H1 (cell line): ENCODE data around the gene HNRNPH2. TPM values are rescaled to one million over a fixed set of nuclear protein-coding genes. Genes with fewer than 3 reads are reported as not detected.

ENCODE experiments used
- CTCF ChIA-PET: fragments of 300-600 bp; sonication (Branson Sonifier 250); formaldehyde crosslinking; loops from one replicate; lab custom pipeline; 2021; ENCODE audit not compliant: partially characterized antibody; lab: Charles Lee
- POLR2A ChIA-PET: fragments of 300-600 bp; sonication (Branson Sonifier 250); formaldehyde crosslinking; loops from one replicate; lab custom pipeline; 2021; ENCODE audit warnings: inconsistent platforms; ENCODE audit not compliant: partially characterized antibody; lab: Charles Lee
- DNase-seq, 2 experiments: peaks; one replicate each; pipeline versions ENCODE4 v3.0.0 to v3.0.0-alpha.2; 2010 to 2022; ENCODE audit warnings: low spot score in 2 of 2, low read depth in 1 of 2, mixed read lengths in 1 of 2
- FAIRE-seq: peaks from 2 replicates; lab custom pipeline; 2011; peaks lifted over from hg19 to GRCh38; lab: Jason Lieb, UNC
- H2AFZ ChIP-seq: 2 replicates; pipeline ENCODE4 v1.8.1; 2012; ENCODE audit warnings: low read length, inconsistent platforms
- H2AK5ac ChIP-seq: 2 replicates; pipeline ENCODE4 v1.6.1; 2013; ENCODE audit warnings: low read depth, low read length
- H2BK120ac ChIP-seq: replicated peaks from 2 replicates; pipeline ENCODE3; 2013; ENCODE audit warnings: low read depth, low read length, inconsistent platforms
- H2BK12ac ChIP-seq: 2 replicates; pipeline ENCODE4 v1.6.1; 2013; ENCODE audit warnings: low read depth, low read length
- H2BK15ac ChIP-seq: 2 replicates; pipeline ENCODE4 v1.6.1; 2013; ENCODE audit warnings: low read length
- H2BK20ac ChIP-seq: 2 replicates; pipeline ENCODE4 v1.6.1; 2013; ENCODE audit warnings: low read length
- H2BK5ac ChIP-seq: 2 replicates; pipeline ENCODE4 v1.6.1; 2013; ENCODE audit warnings: low read depth, low read length
- H3K14ac ChIP-seq: 2 replicates; pipeline ENCODE4 v1.6.1; 2013; ENCODE audit warnings: inconsistent platforms; ENCODE audit not compliant: insufficient read length
- H3K18ac ChIP-seq: 2 replicates; pipeline ENCODE4 v1.6.1; 2013; ENCODE audit warnings: low read length; ENCODE audit errors: extremely low read depth
- H3K23ac ChIP-seq: 2 replicates; pipeline ENCODE4 v1.6.1; 2013; ENCODE audit warnings: inconsistent platforms; ENCODE audit not compliant: insufficient read length
- H3K23me2 ChIP-seq: 2 replicates; pipeline ENCODE4 v1.6.1; 2013; ENCODE audit warnings: low read depth, low read length
- H3K27ac ChIP-seq: 2 replicates; pipeline ENCODE4 v1.6.1; 2011; ENCODE audit warnings: low read depth, low read length, inconsistent platforms
- H3K27me3 ChIP-seq, 4 experiments: replicated peaks in 1 of 4; 1 replicate in 1 of 4; 2 replicates in 3 of 4; pipeline versions ENCODE4 v1.6.1 to v1.8.1; 2011 to 2013; ENCODE audit warnings: low read length in 3 of 4, mild to moderate bottlenecking in 3 of 4, inconsistent platforms in 2 of 4, mixed read lengths in 2 of 4, moderate library complexity in 1 of 4; ENCODE audit not compliant: control insufficient read depth in 3 of 4, insufficient read depth in 3 of 4; ENCODE audit errors: extremely low read depth in 1 of 4
- H3K36me3 ChIP-seq, 4 experiments: 2 replicates each; pipeline versions ENCODE4 v1.6.1 to v1.8.1; 2011 to 2013; ENCODE audit warnings: mild to moderate bottlenecking in 4 of 4, low read length in 3 of 4, moderate library complexity in 2 of 4, control low read depth in 1 of 4, inconsistent platforms in 1 of 4; ENCODE audit not compliant: insufficient read depth in 4 of 4, control insufficient read depth in 2 of 4
- H3K4ac ChIP-seq: replicated peaks from 2 replicates; pipeline ENCODE3; 2013; ENCODE audit warnings: low read length, low read depth, mixed read lengths, inconsistent platforms; ENCODE audit not compliant: insufficient read length
- H3K4me1 ChIP-seq, 4 experiments: replicated peaks in 1 of 4; 1 replicate in 1 of 4; 2 replicates in 3 of 4; pipeline versions ENCODE4 v1.6.1 to v1.8.1; 2011 to 2013; ENCODE audit warnings: low read length in 3 of 4, inconsistent platforms in 2 of 4, mixed read lengths in 1 of 4; ENCODE audit not compliant: insufficient read depth in 4 of 4, control insufficient read depth in 3 of 4
- H3K4me2 ChIP-seq, 2 experiments: 2 replicates each; pipeline versions ENCODE4 v1.6.1 to v1.8.1; 2011 to 2013; ENCODE audit warnings: low read depth in 2 of 2, low read length in 2 of 2, control low read depth in 1 of 2, inconsistent platforms in 1 of 2, mild to moderate bottlenecking in 1 of 2; ENCODE audit not compliant: insufficient read depth in 1 of 2
- H3K4me3 ChIP-seq, 4 experiments: fragments of 200-600, 300-600 bp in 1 of 4; sonication (generic), shearing (Covaris generic), sonication (Bioruptor Twin) in 1 of 4; 2 replicates each; pipeline versions ENCODE4 v1.5.1 to v1.8.1; 2011 to 2016; ENCODE audit warnings: low read length in 4 of 4, low read depth in 3 of 4, control low read depth in 2 of 4, inconsistent platforms in 2 of 4, mild to moderate bottlenecking in 2 of 4, mixed read lengths in 1 of 4, moderate library complexity in 1 of 4; ENCODE audit not compliant: insufficient read depth in 2 of 4; ENCODE audit errors: extremely low read depth in 1 of 4
- H3K56ac ChIP-seq: replicated peaks from 2 replicates; pipeline ENCODE3; 2013; ENCODE audit warnings: low read depth, mild to moderate bottlenecking, mixed read lengths, low read length, inconsistent platforms; ENCODE audit not compliant: insufficient read length
- H3K79me1 ChIP-seq: 2 replicates; pipeline ENCODE4 v1.6.1; 2013; ENCODE audit warnings: low read depth, low read length, control low read depth
- H3K79me2 ChIP-seq, 2 experiments: 2 replicates each; pipeline versions ENCODE4 v1.6.1 to v1.8.1; 2012 to 2013; ENCODE audit warnings: low read length in 2 of 2, mild to moderate bottlenecking in 2 of 2, inconsistent platforms in 1 of 2; ENCODE audit not compliant: insufficient read depth in 2 of 2, control insufficient read depth in 1 of 2
- H3K9ac ChIP-seq, 4 experiments: replicated peaks in 1 of 4; 1 replicate in 1 of 4; 2 replicates in 3 of 4; pipeline versions ENCODE4 v1.6.1 to v1.8.1; 2011 to 2013; ENCODE audit warnings: low read depth in 3 of 4, low read length in 3 of 4, control low read depth in 2 of 4, mild to moderate bottlenecking in 2 of 4, moderate library complexity in 2 of 4, inconsistent platforms in 1 of 4; ENCODE audit errors: extremely low read depth in 1 of 4
- H3K9me3 ChIP-seq, 2 experiments: 2 replicates each; pipeline versions ENCODE4 v1.6.1 to v1.8.1; 2012 to 2013; ENCODE audit warnings: mild to moderate bottlenecking in 2 of 2, moderate library complexity in 2 of 2, control low read depth in 1 of 2, inconsistent platforms in 1 of 2, low read depth in 1 of 2, low read length in 1 of 2, mixed read lengths in 1 of 2; ENCODE audit not compliant: insufficient read depth in 2 of 2
- H4K20me1 ChIP-seq, 2 experiments: replicated peaks in 1 of 2; 2 replicates each; pipeline versions ENCODE3 to v1.8.1; 2011 to 2013; ENCODE audit warnings: inconsistent platforms in 2 of 2, low read length in 2 of 2, mild to moderate bottlenecking in 1 of 2; ENCODE audit not compliant: insufficient read depth in 2 of 2, control insufficient read depth in 1 of 2
- H4K5ac ChIP-seq: 2 replicates; pipeline ENCODE4 v1.6.1; 2013; ENCODE audit warnings: low read length, low read depth, mixed read lengths, inconsistent platforms; ENCODE audit not compliant: insufficient read length
- H4K8ac ChIP-seq: 2 replicates; pipeline ENCODE4 v1.8.0; 2013; ENCODE audit warnings: mild to moderate bottlenecking, moderate library complexity, low read length, inconsistent platforms; ENCODE audit not compliant: insufficient read depth; ENCODE audit errors: extremely low read depth
- H4K91ac ChIP-seq: replicated peaks from 2 replicates; pipeline ENCODE3; 2013; ENCODE audit warnings: low read length, mixed read lengths, inconsistent platforms; ENCODE audit not compliant: insufficient read length
- ASH2L ChIP-seq: fragments of 200-600, 300-600 bp; sonication (generic); IDR thresholded peaks from one replicate; pipeline ENCODE4 v1.7.1; 2017; ENCODE audit warnings: low read length
- BCL11A ChIP-seq, 2 experiments: IDR thresholded peaks; one replicate each; pipeline ENCODE4 v1.6.1; 2011; ENCODE audit warnings: low read depth in 2 of 2, low read length in 2 of 2, mild to moderate bottlenecking in 2 of 2
- CBX8 ChIP-seq: fragments of 300-800, 300-1000 bp; sonication (generic); IDR thresholded peaks from 2 replicates; pipeline ENCODE4 v1.7.1; 2016; ENCODE audit warnings: low read depth, low read length, borderline replicate concordance
- JUN ChIP-seq: IDR thresholded peaks from 2 replicates; pipeline ENCODE4 v1.6.1; 2011; ENCODE audit warnings: low read depth, mild to moderate bottlenecking, improper control_type of control experiment, low read length
- KDM4A ChIP-seq: IDR thresholded peaks from one replicate; pipeline ENCODE4 v1.7.1; 2012; ENCODE audit warnings: low read depth, mild to moderate bottlenecking, moderate library complexity, low read length, inconsistent platforms; ENCODE audit not compliant: severe bottlenecking
- NANOG ChIP-seq: IDR thresholded peaks from 2 replicates; pipeline ENCODE4 v1.6.1; 2011; ENCODE audit warnings: low read length, low read depth, mild to moderate bottlenecking, inconsistent platforms; ENCODE audit not compliant: insufficient read depth, poor library complexity, severe bottlenecking
- POU5F1 ChIP-seq: IDR thresholded peaks from 2 replicates; pipeline ENCODE4 v1.6.1; 2011; ENCODE audit warnings: low read depth, mild to moderate bottlenecking, low read length, moderate library complexity
- RAD21 ChIP-seq, 2 experiments: IDR thresholded peaks in 1 of 2; conservative IDR thresholded peaks in 1 of 2; 2 replicates each; pipeline ENCODE4 v1.6.1; 2011; ENCODE audit warnings: low read depth in 2 of 2, low read length in 2 of 2, improper control_type of control experiment in 1 of 2, inconsistent platforms in 1 of 2, mild to moderate bottlenecking in 1 of 2, moderate library complexity in 1 of 2
- RFX5 ChIP-seq: IDR thresholded peaks from 2 replicates; pipeline ENCODE4 v1.6.1; 2011; ENCODE audit warnings: low read depth, low read length, improper control_type of control experiment, borderline replicate concordance
- SP2 ChIP-seq: IDR thresholded peaks from 2 replicates; pipeline ENCODE4 v1.6.1; 2012; ENCODE audit warnings: mild to moderate bottlenecking, low read length, inconsistent platforms
- TEAD4 ChIP-seq: IDR thresholded peaks from 2 replicates; pipeline ENCODE4 v1.6.1; 2012; ENCODE audit warnings: low read depth, low read length, inconsistent platforms, mixed read lengths
- ZNF274 ChIP-seq: IDR thresholded peaks from 2 replicates; pipeline ENCODE4 v1.7.0; 2012; ENCODE audit warnings: low read length, borderline replicate concordance; ENCODE audit errors: extremely low read depth
- WGBS, 2 experiments: shearing (Covaris generic) in 1 of 2; methylation state at CpG; one replicate each; pipeline versions ENCODE4 v1.1.6 to v1.1.7; 2013 to 2015; ENCODE audit warnings: low lambda C conversion rate in 2 of 2, mixed read lengths in 2 of 2, inconsistent platforms in 1 of 2, low coverage in 1 of 2, missing lambda C conversion rate in 1 of 2; ENCODE audit not compliant: insufficient replicate concordance in 2 of 2, insufficient coverage in 1 of 2, insufficient read length in 1 of 2; ENCODE audit errors: extremely low coverage in 1 of 2, missing lambda C conversion rate in 1 of 2; 5-methylcytosine and 5-hydroxymethylcytosine counted together
- polyA plus RNA-seq, 7 experiments: library from polyadenylated mRNA; depleted of rRNA in 3 of 7; stranded (reverse) in 5 of 7; unstranded in 2 of 7; fragments of >200 nt in 5 of 7; fragments of 200-250 nt in 2 of 7; gene quantifications; 1 replicate in 5 of 7; 2 replicates in 1 of 7; 4 replicates in 1 of 7; pipeline versions ENCODE4 v1.2.1 to v1.2.3, GENCODE V29; 2011 to 2013; ENCODE audit warnings: missing spikeins in 2 of 7, mixed read lengths in 2 of 7
- total RNA-seq: library from RNA; stranded (reverse); fragmentation: NEBNext Ultra II Directional; extraction: Animal tissue kit (Norgen Biotek cat#: 25700); gene quantifications from 2 replicates; pipeline ENCODE4 v1.2.1, GENCODE V29; 2021

The HNRNPH2 gene
- total and polyA plus RNA-seq, 2 of the 8 experiments (the other 6 are each of a cell fraction or from before 2014, with no cell fraction given) = 27.7 to 66.7 TPM

- no peak overlapping the region for H2BK20ac ChIP-seq
- POLR2A ChIA-PET = interaction anchor here (0.6 to 3.5 kb wide), 2 partner anchors 21 to 75 kb away, joined by 4 to 18 read pairs; partner anchors contain the start of gene RPL36A
- H3K36me3 ChIP-seq = no peaks in the 10 kb centered on the region
- WGBS, 2 experiments = 75 to 100% methylated on average over 2 to 6 of the region's 6 CpGs
- H3K27ac ChIP-seq = no peak overlapping the region
- H2AFZ ChIP-seq = no peak overlapping the region
- H3K4me3 ChIP-seq = no peak overlapping the region
- no peak overlapping the region for H4K91ac ChIP-seq
- no peak overlapping the region for H3K4ac ChIP-seq
- no peak overlapping the region for H3K9ac ChIP-seq
- H2BK12ac ChIP-seq = no peak overlapping the region
- no peak overlapping the region for H3K18ac ChIP-seq
- H3K14ac ChIP-seq = no peak overlapping the region
- no peak overlapping the region for H2BK5ac ChIP-seq
- no peaks in the 10 kb centered on the region for H3K79me2 ChIP-seq
- no peaks in the 10 kb centered on the region for H3K79me1 ChIP-seq
- H3K56ac ChIP-seq = no peak overlapping the region
- no peaks in the 10 kb centered on the region for H3K9me3 ChIP-seq
- H2AK5ac ChIP-seq = no peak overlapping the region
- CTCF ChIA-PET = no interaction called here
- no peak overlapping the region for H2BK15ac ChIP-seq
- H4K5ac ChIP-seq = no peak overlapping the region
- no peaks in the 10 kb centered on the region for H4K20me1 ChIP-seq
- H3K23ac ChIP-seq = no peak overlapping the region
- H4K8ac ChIP-seq = no peak overlapping the region
- no peak overlapping the region for H2BK120ac ChIP-seq
- no peak for DNase-seq
- no peaks in the 10 kb centered on the region for H3K4me1 ChIP-seq
- H3K27me3 ChIP-seq = no peaks in the 10 kb centered on the region
- FAIRE-seq = no peak
- no peak overlapping the region for H3K4me2 ChIP-seq
- H3K23me2 ChIP-seq = no peaks in the 10 kb centered on the region
- TF ChIP-seq KDM4A (no peak), BCL11A (IDR thresholded peaks at IDR 0.05; ENCODE audit: low read depth in 2 of 2, low read length in 2 of 2) (no peak), RAD21 (IDR thresholded peaks at IDR 0.05 in 1 of 2, conservative IDR thresholded peaks at IDR 0.05 in 1 of 2; ENCODE audit: low read depth in 2 of 2, low read length in 2 of 2) (no peak), RFX5 (no peak), NANOG (no peak), ASH2L (no peak), ZNF274 (no peak), JUN (no peak), CBX8 (no peak), TEAD4 (no peak), POU5F1 (no peak), SP2 (no peak)
These were observed 38.3 kb upstream of the HNRNPH2 start for GRCh38 chrX:101369687-101370086.
